Measurements from ENCODE around the gene TAF1C.

GRCh38 chr16:84191466-84191865, 4.6 kb upstream of the TAF1C start:
- TF ChIP-seq CTCF (IDR thresholded peaks at IDR 0.05): no peak
- no peak for TF ChIP-seq POLR2AphosphoS5 (IDR thresholded peaks at IDR 0.05)
- no peak for TF ChIP-seq EP300 (IDR thresholded peaks at IDR 0.05)
- TF ChIP-seq POLR2A (IDR thresholded peaks at IDR 0.05): no peak

Data from suprapubic skin (tissue), 4 donors.